Measurements from ENCODE around the gene DIAPH1.

DIAPH1 gene

GRCh38 chr5:141609044-141609443 is 9.8 kb downstream of the DIAPH1 start:
- no peak for DNase-seq

GRCh38 chr5:141608557-141608956 is 10.2 kb downstream of the DIAPH1 start:
- DNase-seq: no peak

- no peak for DNase-seq
Measured at GRCh38 chr5:141608046-141608445, 10.8 kb downstream of the DIAPH1 start.

- no peak for DNase-seq
Measured at GRCh38 chr5:141605523-141606277, 13.1 kb downstream of the DIAPH1 start.

GRCh38 chr5:141603923-141604717 is 14.7 kb downstream of the DIAPH1 start:
- no peak for DNase-seq

GRCh38 chr5:141602606-141603005 is 16.2 kb downstream of the DIAPH1 start:
- no peak for DNase-seq

GRCh38 chr5:141598391-141599345 is 20.1 kb downstream of the DIAPH1 start:
- no peak for DNase-seq

- DNase-seq: no peak
Measured at GRCh38 chr5:141597814-141598213, 21.0 kb downstream of the DIAPH1 start.

GRCh38 chr5:141597394-141597793 is 21.4 kb downstream of the DIAPH1 start:
- DNase-seq: no peak

- DNase-seq: no peak
Measured at GRCh38 chr5:141596867-141597266, 21.9 kb downstream of the DIAPH1 start.

- DNase-seq: no peak
Measured at GRCh38 chr5:141590127-141590526, 28.7 kb downstream of the DIAPH1 start.

- no peak for DNase-seq
Measured at GRCh38 chr5:141586246-141586645, 32.6 kb downstream of the DIAPH1 start.

- DNase-seq: no peak
Measured at GRCh38 chr5:141585594-141585993, 33.2 kb downstream of the DIAPH1 start.

- no peak for DNase-seq
Measured at GRCh38 chr5:141574122-141574510, 44.7 kb downstream of the DIAPH1 start.

GRCh38 chr5:141573489-141574121 is 45.2 kb downstream of the DIAPH1 start:
- DNase-seq: no peak

- no peak for DNase-seq
Measured at GRCh38 chr5:141570655-141571054, 48.1 kb downstream of the DIAPH1 start.

- no peak for DNase-seq
Measured at GRCh38 chr5:141567513-141568117, 51.2 kb downstream of the DIAPH1 start.

GRCh38 chr5:141565826-141566570 is 52.8 kb downstream of the DIAPH1 start:
- no peak for DNase-seq

- DNase-seq: peak; percentile 95
Measured at GRCh38 chr5:141564216-141564692, 54.5 kb downstream of the DIAPH1 start.

- peak; percentile 98 for DNase-seq
Measured at GRCh38 chr5:141560725-141561483, 57.9 kb downstream of the DIAPH1 start.

Data from NCI-H2029 (cell line).